Sigmoid colon (tissue), 4 donors: ENCODE data around the gene CHCHD10.

Experiments
- CTCF ChIP-seq, 4 experiments: fragments of 450-650 bp in 3 of 4; fragments of 200-600 bp in 1 of 4; IDR thresholded peaks; one replicate each; pipeline ENCODE4 v1.5.1; 2016 to 2019; ENCODE audit warnings: antibody characterized with exemption in 4 of 4, mild to moderate bottlenecking in 3 of 4, moderate library complexity in 2 of 4
- POLR2AphosphoS5 ChIP-seq, 4 donors: sonication (generic); formaldehyde crosslinking; IDR thresholded peaks; one replicate each; pipeline ENCODE4 v1.6.1; 2017; ENCODE audit warnings: antibody characterized with exemption in 4 of 4

GRCh38 chr22:23716811-23717801 is 50.7 kb downstream of the CHCHD10 start:
- no peak for TF ChIP-seq CTCF (IDR thresholded peaks at IDR 0.05)
- peak; percentile 86 to 97 (median 88) for TF ChIP-seq POLR2AphosphoS5 (IDR thresholded peaks at IDR 0.05)
